ENCODE results near the gene LRRIQ1.
"Not testable (repeated sequence)": the region's sequence is repeated elsewhere in the genome, so short reads cannot be mapped to it uniquely, and the experiment has no call there.

The LRRIQ1 gene

DNA sequence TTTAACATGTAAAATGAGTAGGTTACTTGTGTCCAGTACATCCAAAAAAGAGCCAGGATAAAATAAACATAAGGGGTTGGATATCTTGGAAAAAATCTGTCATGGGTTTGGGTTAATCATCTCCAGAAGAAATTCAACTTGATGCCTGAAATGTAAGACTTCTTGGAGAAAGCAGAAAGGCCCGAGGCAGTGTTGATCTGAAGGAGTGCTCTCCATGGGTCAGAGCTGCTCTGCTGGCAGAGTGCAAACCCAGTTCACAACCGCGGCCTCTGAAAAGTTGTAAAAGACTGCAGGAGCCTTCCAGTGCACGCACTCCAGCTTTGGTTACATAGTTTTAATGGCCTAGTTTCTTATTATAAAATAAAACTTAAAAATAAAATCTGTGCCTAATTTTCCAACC lies 146.5 kb downstream of the LRRIQ1 start:
- H3K36me3 ChIP-seq (ENCODE audit: control insufficient read depth in 4 of 4, insufficient read depth in 4 of 4, low read length in 3 of 4) = no peaks in the 10 kb centered on the region
- ChIA-PET CTCF (no interaction called here), POLR2A (no interaction called here)
- no peak overlapping the region for H3K27ac ChIP-seq (ENCODE audit: insufficient read depth in 1 of 2, low read depth in 1 of 2, low read length in 2 of 2, poor library complexity in 1 of 2, severe bottlenecking in 2 of 2)
- no peaks in the 10 kb centered on the region for H3K27me3 ChIP-seq (replicated peaks in 2 of 5; ENCODE audit: control insufficient read depth in 4 of 5, insufficient read depth in 5 of 5, low read length in 4 of 5)
- H3K9me3 ChIP-seq (ENCODE audit: control extremely low read depth in 1 of 5, control insufficient read depth in 4 of 5, insufficient read depth in 2 of 5, low read depth in 1 of 5, low read length in 4 of 5) = no peaks in the 10 kb centered on the region
- no peak overlapping the region for H3K4me3 ChIP-seq (ENCODE audit: control insufficient read depth in 1 of 7, extremely low read depth in 1 of 7, insufficient read depth in 4 of 7, low read depth in 2 of 7, low read length in 6 of 7)
- no peaks in the 10 kb centered on the region for H3K4me1 ChIP-seq (ENCODE audit: control extremely low read depth in 1 of 4, control insufficient read depth in 4 of 4, insufficient read depth in 4 of 4, low read length in 3 of 4)
- WGBS (ENCODE audit: insufficient coverage) = 63% methylated on average over 1 of the region's 4 CpGs
- DNase-seq = no peak

DNA sequence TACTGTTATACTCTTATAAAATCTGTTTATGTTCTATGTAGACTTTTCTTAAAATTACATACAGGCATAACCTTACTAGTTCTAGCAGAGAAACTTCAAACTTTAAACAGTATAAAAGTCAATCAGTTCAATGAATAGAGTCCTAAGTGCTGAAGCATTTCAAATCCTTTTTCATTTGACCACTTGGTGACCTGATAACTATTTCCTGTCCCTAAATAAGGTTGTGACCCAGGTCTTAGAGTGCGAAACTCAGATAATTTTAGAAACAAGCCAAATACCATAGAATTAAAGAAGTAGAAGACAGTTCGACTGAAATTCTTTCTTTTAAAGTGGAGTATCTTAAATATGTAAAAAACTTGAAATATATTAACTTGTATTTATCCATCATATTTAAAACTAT lies 147.7 kb downstream of the LRRIQ1 start:
- no CpG with 5 or more reads among the region's 2 CpGs for WGBS (ENCODE audit: insufficient coverage)
- no peak for DNase-seq
- H3K4me1 ChIP-seq (ENCODE audit: control extremely low read depth in 1 of 4, control insufficient read depth in 4 of 4, insufficient read depth in 4 of 4, low read length in 3 of 4) = no peaks in the 10 kb centered on the region
- no peaks in the 10 kb centered on the region for H3K9me3 ChIP-seq (ENCODE audit: control extremely low read depth in 1 of 5, control insufficient read depth in 4 of 5, insufficient read depth in 2 of 5, low read depth in 1 of 5, low read length in 4 of 5)
- POLR2A ChIA-PET = no interaction called here
- CTCF ChIA-PET = no interaction called here
- H3K27me3 ChIP-seq (replicated peaks in 2 of 5; ENCODE audit: control insufficient read depth in 4 of 5, insufficient read depth in 5 of 5, low read length in 4 of 5) = no peaks in the 10 kb centered on the region
- no peak overlapping the region for H3K27ac ChIP-seq (ENCODE audit: insufficient read depth in 1 of 2, low read depth in 1 of 2, low read length in 2 of 2, poor library complexity in 1 of 2, severe bottlenecking in 2 of 2)
- H3K4me3 ChIP-seq (ENCODE audit: control insufficient read depth in 1 of 7, extremely low read depth in 1 of 7, insufficient read depth in 4 of 7, low read depth in 2 of 7, low read length in 6 of 7) = no peak overlapping the region
- no peaks in the 10 kb centered on the region for H3K36me3 ChIP-seq (ENCODE audit: control insufficient read depth in 4 of 4, insufficient read depth in 4 of 4, low read length in 3 of 4)

DNA sequence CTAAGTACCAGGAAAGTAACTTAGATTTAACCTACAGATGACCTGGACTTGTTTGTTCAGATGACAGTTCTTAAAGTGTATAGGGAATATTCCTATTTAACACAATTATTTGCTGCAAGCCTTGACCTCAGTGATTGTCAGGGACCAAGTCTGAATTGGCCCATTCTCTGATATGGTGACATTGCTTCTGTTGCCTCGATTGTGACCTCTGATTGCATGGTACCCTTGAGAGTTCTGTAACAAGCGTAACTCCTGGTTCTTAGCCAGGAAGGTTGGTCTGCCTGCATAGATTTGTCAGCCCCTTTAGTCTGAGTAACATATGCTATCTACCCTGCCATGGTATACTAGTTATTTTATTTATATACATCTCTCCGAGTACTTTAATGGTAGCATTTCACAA lies 150.1 kb downstream of the LRRIQ1 start:
- Histone ChIP-seq H3K4me1 (ENCODE audit: control extremely low read depth in 1 of 4, control insufficient read depth in 4 of 4, insufficient read depth in 4 of 4, low read length in 3 of 4) (no peaks in the 10 kb centered on the region), H3K36me3 (ENCODE audit: control insufficient read depth in 4 of 4, insufficient read depth in 4 of 4, low read length in 3 of 4) (no peaks in the 10 kb centered on the region), H3K27ac (ENCODE audit: insufficient read depth in 1 of 2, low read depth in 1 of 2, low read length in 2 of 2, poor library complexity in 1 of 2, severe bottlenecking in 2 of 2) (no peak overlapping the region), H3K4me3 (ENCODE audit: control insufficient read depth in 1 of 7, extremely low read depth in 1 of 7, insufficient read depth in 4 of 7, low read depth in 2 of 7, low read length in 6 of 7) (no peak overlapping the region), H3K9me3 (ENCODE audit: control extremely low read depth in 1 of 5, control insufficient read depth in 4 of 5, insufficient read depth in 2 of 5, low read depth in 1 of 5, low read length in 4 of 5) (no peaks in the 10 kb centered on the region), H3K27me3 (replicated peaks in 2 of 5; ENCODE audit: control insufficient read depth in 4 of 5, insufficient read depth in 5 of 5, low read length in 4 of 5) (no peaks in the 10 kb centered on the region)
- POLR2A ChIA-PET = no interaction called here
- 90% methylated on average over 2 of the region's 3 CpGs for WGBS (ENCODE audit: insufficient coverage)
- no peak for DNase-seq
- CTCF ChIA-PET = no interaction called here

DNA sequence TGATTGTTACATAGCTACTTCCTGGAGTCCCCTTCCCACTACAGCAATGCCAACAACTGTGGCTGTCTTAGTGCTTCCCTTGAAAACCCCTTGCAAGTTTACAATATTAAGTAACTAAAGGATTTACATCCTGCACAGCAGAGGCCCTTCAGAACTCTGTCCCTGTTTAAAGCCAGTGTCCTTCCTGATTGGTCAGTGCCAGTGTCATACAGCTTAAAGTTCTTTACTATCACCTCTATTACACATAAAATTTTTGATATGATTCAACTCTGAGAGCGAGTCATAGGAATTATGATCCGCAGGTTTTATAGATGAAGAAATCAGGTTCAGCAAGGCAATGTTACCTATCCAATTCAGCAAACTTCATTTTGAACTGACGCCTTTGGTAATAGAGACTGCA lies 152.5 kb downstream of the LRRIQ1 start:
- Histone ChIP-seq H3K9me3 (ENCODE audit: control extremely low read depth in 1 of 5, control insufficient read depth in 4 of 5, insufficient read depth in 2 of 5, low read depth in 1 of 5, low read length in 4 of 5) (no peaks in the 10 kb centered on the region), H3K4me3 (ENCODE audit: control insufficient read depth in 1 of 7, extremely low read depth in 1 of 7, insufficient read depth in 4 of 7, low read depth in 2 of 7, low read length in 6 of 7) (no peak overlapping the region), H3K4me1 (ENCODE audit: control extremely low read depth in 1 of 4, control insufficient read depth in 4 of 4, insufficient read depth in 4 of 4, low read length in 3 of 4) (no peaks in the 10 kb centered on the region), H3K27me3 (replicated peaks in 2 of 5; ENCODE audit: control insufficient read depth in 4 of 5, insufficient read depth in 5 of 5, low read length in 4 of 5) (no peaks in the 10 kb centered on the region), H3K27ac (ENCODE audit: insufficient read depth in 1 of 2, low read depth in 1 of 2, low read length in 2 of 2, poor library complexity in 1 of 2, severe bottlenecking in 2 of 2) (no peak overlapping the region), H3K36me3 (ENCODE audit: control insufficient read depth in 4 of 4, insufficient read depth in 4 of 4, low read length in 3 of 4) (no peaks in the 10 kb centered on the region)
- POLR2A ChIA-PET = no interaction called here
- CTCF ChIA-PET = no interaction called here
- no peak for DNase-seq
- WGBS (ENCODE audit: insufficient coverage) = 96% methylated on average over 3 of the region's 3 CpGs

DNA sequence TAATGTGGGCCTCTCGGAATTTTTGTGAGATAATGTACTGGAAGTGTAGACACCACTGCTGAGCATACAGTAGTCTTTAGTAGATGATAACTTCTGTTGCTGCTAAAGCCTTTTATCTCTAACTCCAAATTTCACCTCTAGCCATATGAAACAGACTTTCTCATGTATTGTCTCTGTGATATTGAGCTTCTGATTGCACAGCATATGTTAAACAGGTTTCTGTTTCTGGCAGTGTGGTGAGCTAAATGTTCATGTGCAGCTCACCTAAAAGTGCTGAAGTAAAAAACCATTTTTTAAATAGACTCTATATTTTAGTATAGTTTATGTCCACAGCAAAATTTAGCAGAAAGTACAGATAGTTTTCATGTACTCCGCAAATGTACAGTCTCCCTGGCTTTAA lies 154.6 kb downstream of the LRRIQ1 start:
- Histone ChIP-seq H3K9me3 (ENCODE audit: control extremely low read depth in 1 of 5, control insufficient read depth in 4 of 5, insufficient read depth in 2 of 5, low read depth in 1 of 5, low read length in 4 of 5) (no peaks in the 10 kb centered on the region), H3K27ac (ENCODE audit: insufficient read depth in 1 of 2, low read depth in 1 of 2, low read length in 2 of 2, poor library complexity in 1 of 2, severe bottlenecking in 2 of 2) (no peak overlapping the region), H3K27me3 (replicated peaks in 2 of 5; ENCODE audit: control insufficient read depth in 4 of 5, insufficient read depth in 5 of 5, low read length in 4 of 5) (no peaks in the 10 kb centered on the region), H3K36me3 (ENCODE audit: control insufficient read depth in 4 of 4, insufficient read depth in 4 of 4, low read length in 3 of 4) (no peaks in the 10 kb centered on the region), H3K4me1 (ENCODE audit: control extremely low read depth in 1 of 4, control insufficient read depth in 4 of 4, insufficient read depth in 4 of 4, low read length in 3 of 4) (no peaks in the 10 kb centered on the region), H3K4me3 (ENCODE audit: control insufficient read depth in 1 of 7, extremely low read depth in 1 of 7, insufficient read depth in 4 of 7, low read depth in 2 of 7, low read length in 6 of 7) (no peak overlapping the region)
- ChIA-PET POLR2A (no interaction called here), CTCF (no interaction called here)
- no CpG with 5 or more reads among the region's 2 CpGs for WGBS (ENCODE audit: insufficient coverage)
- no peak for DNase-seq

DNA sequence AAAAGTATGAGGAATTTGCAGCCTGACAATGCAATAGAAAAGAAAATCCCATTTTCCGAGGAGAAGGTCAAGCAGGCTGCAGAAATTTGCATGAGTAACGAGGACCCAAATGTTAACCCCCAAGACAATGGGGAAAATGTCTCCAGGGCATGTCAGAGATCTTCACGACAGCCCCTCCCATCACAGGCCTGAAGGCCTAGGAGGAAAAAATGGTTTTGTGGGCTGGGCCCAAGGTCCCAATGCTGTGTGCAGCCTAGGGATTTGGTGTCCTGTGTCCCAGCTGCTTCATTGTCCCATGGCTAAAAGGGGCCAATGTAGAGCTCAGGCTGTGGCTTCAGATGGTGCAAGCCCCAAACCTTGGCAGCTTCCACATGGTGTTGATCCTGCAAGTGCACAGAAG lies 167.7 kb downstream of the LRRIQ1 start:
- H3K9me3 ChIP-seq (ENCODE audit: control extremely low read depth in 1 of 5, control insufficient read depth in 4 of 5, insufficient read depth in 2 of 5, low read depth in 1 of 5, low read length in 4 of 5); DNase-seq; H3K27me3 ChIP-seq (replicated peaks in 2 of 5; ENCODE audit: control insufficient read depth in 4 of 5, insufficient read depth in 5 of 5, low read length in 4 of 5); H3K4me1 ChIP-seq (ENCODE audit: control extremely low read depth in 1 of 4, control insufficient read depth in 4 of 4, insufficient read depth in 4 of 4, low read length in 3 of 4); H3K4me3 ChIP-seq (ENCODE audit: control insufficient read depth in 1 of 7, extremely low read depth in 1 of 7, insufficient read depth in 4 of 7, low read depth in 2 of 7, low read length in 6 of 7); H3K36me3 ChIP-seq (ENCODE audit: control insufficient read depth in 4 of 4, insufficient read depth in 4 of 4, low read length in 3 of 4); CTCF ChIA-PET; POLR2A ChIA-PET; H3K27ac ChIP-seq (ENCODE audit: insufficient read depth in 1 of 2, low read depth in 1 of 2, low read length in 2 of 2, poor library complexity in 1 of 2, severe bottlenecking in 2 of 2): not testable (repeated sequence)
- 93% methylated on average over 2 of the region's 3 CpGs for WGBS (ENCODE audit: insufficient coverage)

DNA sequence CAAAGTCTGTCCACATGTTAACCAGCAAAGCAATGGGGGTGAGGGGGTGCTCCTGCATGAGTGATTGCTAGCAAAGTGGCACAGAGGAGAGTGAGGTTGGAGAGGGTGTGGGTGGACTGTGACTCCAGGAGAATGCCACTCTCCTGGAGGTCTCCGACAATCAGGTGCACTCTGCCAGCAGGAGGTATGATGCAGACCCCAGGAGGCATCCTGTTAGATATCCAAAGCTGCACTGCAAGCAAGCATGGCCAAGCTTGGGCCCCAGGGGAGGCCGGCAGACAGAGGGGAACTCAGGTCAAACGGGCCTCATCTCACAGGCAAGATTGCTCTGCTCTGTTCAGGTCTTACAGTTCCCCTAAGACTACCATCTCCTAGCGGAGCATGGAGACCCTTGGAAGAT lies 170.4 kb downstream of the LRRIQ1 start:
- ChIA-PET CTCF (no interaction called here), POLR2A (no interaction called here)
- H3K36me3 ChIP-seq (ENCODE audit: control insufficient read depth in 4 of 4, insufficient read depth in 4 of 4, low read length in 3 of 4) = no peaks in the 10 kb centered on the region
- peaks cover 0 to 3% (median 2%) of the 10 kb centered on the region in 5 experiments for H3K9me3 ChIP-seq (ENCODE audit: control extremely low read depth in 1 of 5, control insufficient read depth in 4 of 5, insufficient read depth in 2 of 5, low read depth in 1 of 5, low read length in 4 of 5)
- DNase-seq = no peak
- H3K4me1 ChIP-seq (ENCODE audit: control extremely low read depth in 1 of 4, control insufficient read depth in 4 of 4, insufficient read depth in 4 of 4, low read length in 3 of 4) = no peaks in the 10 kb centered on the region
- H3K27me3 ChIP-seq (replicated peaks in 2 of 5; ENCODE audit: control insufficient read depth in 4 of 5, insufficient read depth in 5 of 5, low read length in 4 of 5) = peaks cover 0 to 3% (median 0%) of the 10 kb centered on the region in 5 experiments
- no peak overlapping the region for H3K4me3 ChIP-seq (ENCODE audit: control insufficient read depth in 1 of 7, extremely low read depth in 1 of 7, insufficient read depth in 4 of 7, low read depth in 2 of 7, low read length in 6 of 7)
- no peak overlapping the region for H3K27ac ChIP-seq (ENCODE audit: insufficient read depth in 1 of 2, low read depth in 1 of 2, low read length in 2 of 2, poor library complexity in 1 of 2, severe bottlenecking in 2 of 2)
- 92% methylated on average over 3 of the region's 4 CpGs for WGBS (ENCODE audit: insufficient coverage)

DNA sequence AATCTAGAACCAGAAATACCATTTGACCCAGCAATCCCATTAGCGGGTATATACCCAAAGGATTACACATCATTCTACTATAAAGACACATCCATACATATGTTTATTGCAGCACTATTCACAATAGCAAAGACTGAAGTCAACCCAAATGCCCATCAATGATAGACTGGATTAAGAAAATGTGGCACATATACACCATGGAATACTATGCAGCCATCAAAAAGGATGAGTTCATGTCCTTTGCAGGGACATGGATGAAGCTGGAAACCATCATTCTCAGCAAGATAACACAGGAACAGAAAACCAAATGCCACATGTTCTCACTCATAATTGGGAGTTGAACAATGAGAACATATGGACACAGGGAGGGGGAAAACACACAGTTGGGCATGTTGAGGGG lies 188.2 kb downstream of the LRRIQ1 start:
- DNase-seq; H3K27me3 ChIP-seq (replicated peaks in 2 of 5; ENCODE audit: control insufficient read depth in 4 of 5, insufficient read depth in 5 of 5, low read length in 4 of 5); H3K27ac ChIP-seq (ENCODE audit: insufficient read depth in 1 of 2, low read depth in 1 of 2, low read length in 2 of 2, poor library complexity in 1 of 2, severe bottlenecking in 2 of 2); H3K36me3 ChIP-seq (ENCODE audit: control insufficient read depth in 4 of 4, insufficient read depth in 4 of 4, low read length in 3 of 4); POLR2A ChIA-PET; H3K4me3 ChIP-seq (ENCODE audit: control insufficient read depth in 1 of 7, extremely low read depth in 1 of 7, insufficient read depth in 4 of 7, low read depth in 2 of 7, low read length in 6 of 7); H3K4me1 ChIP-seq (ENCODE audit: control extremely low read depth in 1 of 4, control insufficient read depth in 4 of 4, insufficient read depth in 4 of 4, low read length in 3 of 4); H3K9me3 ChIP-seq (ENCODE audit: control extremely low read depth in 1 of 5, control insufficient read depth in 4 of 5, insufficient read depth in 2 of 5, low read depth in 1 of 5, low read length in 4 of 5); CTCF ChIA-PET: not testable (repeated sequence)
- WGBS (ENCODE audit: insufficient coverage) = no CpG with 5 or more reads among the region's 1 CpG

Measured in common myeloid progenitor, CD34-positive (primary cell).